ENCODE measurements around the gene ZDHHC21. TPM values are rescaled to one million over a fixed set of nuclear protein-coding genes. Genes with fewer than 3 reads are reported as not detected.

ZDHHC21 gene
- polyA plus RNA-seq, 3 donors = 0.34 to 2.0 (median 1.0) TPM

GRCh38 chr9:14627513-14627912 lies 65.7 kb downstream of the ZDHHC21 start:
- no peak for TF ChIP-seq CTCF (IDR thresholded peaks at IDR 0.05)
- H3K27ac Mint-ChIP-seq = no peak overlapping the region
- no peak overlapping the region for H3K4me3 ChIP-seq (replicated peaks in 1 of 3; ENCODE audit: low read depth in 2 of 3, low read length in 3 of 3)
- intact Hi-C loops (cut with micrococcal nuclease) = no loop called here
- H3K4me3 Mint-ChIP-seq = no peak overlapping the region
- H3K9ac ChIP-seq (ENCODE audit: insufficient read depth, low read length, poor library complexity, severe bottlenecking) = no peak overlapping the region
- H3K4me1 ChIP-seq (ENCODE audit: control insufficient read depth in 1 of 2, insufficient read depth in 2 of 2, low read length in 2 of 2) = no peaks in the 10 kb centered on the region
- no peak overlapping the region for H3K4me2 ChIP-seq (replicated peaks; ENCODE audit: extremely low read depth, low read length, poor library complexity, severe bottlenecking)
- H3K27me3 ChIP-seq (ENCODE audit: control insufficient read depth in 2 of 2, insufficient read depth in 2 of 2, low read length in 2 of 2) = no peaks in the 10 kb centered on the region
- 100% methylated on average over 1 of the region's 1 CpG for WGBS (ENCODE audit: insufficient coverage)
- H3K9me3 ChIP-seq (replicated peaks in 1 of 2; ENCODE audit: control insufficient read depth in 1 of 2, insufficient read depth in 1 of 2, low read length in 2 of 2) = no peaks in the 10 kb centered on the region
- no peak overlapping the region for H2AFZ ChIP-seq (ENCODE audit: insufficient read depth, low read depth, low read length, poor library complexity, severe bottlenecking)
- peaks cover 0 to 5% (median 0%) of the 10 kb centered on the region in 7 donors for H3K9me3 Mint-ChIP-seq
- no peaks in the 10 kb centered on the region for H3K4me1 Mint-ChIP-seq
- no peaks in the 10 kb centered on the region for H3K27me3 Mint-ChIP-seq (ENCODE audit: low read depth in 3 of 3)
- no peaks in the 10 kb centered on the region for H3K79me2 ChIP-seq (ENCODE audit: insufficient read depth, low read length)
- no peaks in the 10 kb centered on the region for H3K36me3 ChIP-seq (replicated peaks in 1 of 2; ENCODE audit: control insufficient read depth in 1 of 2, insufficient read depth in 2 of 2, low read length in 2 of 2)
- H3K36me3 Mint-ChIP-seq = peaks cover 9 to 25% of the 10 kb centered on the region in 2 donors
- no peaks in the 10 kb centered on the region for H4K20me1 ChIP-seq (ENCODE audit: insufficient read depth, low read length)
- no peak for DNase-seq
- H3K27ac ChIP-seq (ENCODE audit: low read depth in 1 of 2, low read length in 2 of 2) = no peak overlapping the region

GRCh38 chr9:14618836-14619420 lies 74.3 kb downstream of the ZDHHC21 start:
- peaks cover 3 to 9% of the 10 kb centered on the region in 2 donors for H3K36me3 Mint-ChIP-seq
- 89% methylated on average over 3 of the region's 8 CpGs for WGBS (ENCODE audit: insufficient coverage)
- no peaks in the 10 kb centered on the region for H3K4me1 ChIP-seq (ENCODE audit: control insufficient read depth in 1 of 2, insufficient read depth in 2 of 2, low read length in 2 of 2)
- H3K79me2 ChIP-seq (ENCODE audit: insufficient read depth, low read length) = no peaks in the 10 kb centered on the region
- no peaks in the 10 kb centered on the region for H3K9me3 ChIP-seq (replicated peaks in 1 of 2; ENCODE audit: control insufficient read depth in 1 of 2, insufficient read depth in 1 of 2, low read length in 2 of 2)
- H3K9me3 Mint-ChIP-seq = no peaks in the 10 kb centered on the region
- no peak overlapping the region for H3K4me3 ChIP-seq (replicated peaks in 1 of 3; ENCODE audit: low read depth in 2 of 3, low read length in 3 of 3)
- no peaks in the 10 kb centered on the region for H3K27me3 Mint-ChIP-seq (ENCODE audit: low read depth in 3 of 3)
- no peak overlapping the region for H3K27ac ChIP-seq (ENCODE audit: low read depth in 1 of 2, low read length in 2 of 2)
- H4K20me1 ChIP-seq (ENCODE audit: insufficient read depth, low read length) = no peaks in the 10 kb centered on the region
- DNase-seq = no peak
- H2AFZ ChIP-seq (ENCODE audit: insufficient read depth, low read depth, low read length, poor library complexity, severe bottlenecking) = no peak overlapping the region
- no peaks in the 10 kb centered on the region for H3K27me3 ChIP-seq (ENCODE audit: control insufficient read depth in 2 of 2, insufficient read depth in 2 of 2, low read length in 2 of 2)
- H3K36me3 ChIP-seq (replicated peaks in 1 of 2; ENCODE audit: control insufficient read depth in 1 of 2, insufficient read depth in 2 of 2, low read length in 2 of 2) = peaks cover 0 to 9% of the 10 kb centered on the region in 2 donors
- H3K4me1 Mint-ChIP-seq = no peaks in the 10 kb centered on the region
- TF ChIP-seq CTCF (IDR thresholded peaks at IDR 0.05) = no peak
- H3K27ac Mint-ChIP-seq = no peak overlapping the region
- H3K9ac ChIP-seq (ENCODE audit: insufficient read depth, low read length, poor library complexity, severe bottlenecking) = no peak overlapping the region
- H3K4me2 ChIP-seq (replicated peaks; ENCODE audit: extremely low read depth, low read length, poor library complexity, severe bottlenecking) = no peak overlapping the region
- intact Hi-C loops (cut with micrococcal nuclease) = loop anchor here in 1 of 2 donors (5.0 kb wide), 1 partner anchor 148 kb away; no protein-coding TSS in a partner anchor
- H3K4me3 Mint-ChIP-seq = no peak overlapping the region

All from CD14-positive monocyte (primary cell).